Measurements from ENCODE around the gene APOL4.

APOL4 gene

DNA sequence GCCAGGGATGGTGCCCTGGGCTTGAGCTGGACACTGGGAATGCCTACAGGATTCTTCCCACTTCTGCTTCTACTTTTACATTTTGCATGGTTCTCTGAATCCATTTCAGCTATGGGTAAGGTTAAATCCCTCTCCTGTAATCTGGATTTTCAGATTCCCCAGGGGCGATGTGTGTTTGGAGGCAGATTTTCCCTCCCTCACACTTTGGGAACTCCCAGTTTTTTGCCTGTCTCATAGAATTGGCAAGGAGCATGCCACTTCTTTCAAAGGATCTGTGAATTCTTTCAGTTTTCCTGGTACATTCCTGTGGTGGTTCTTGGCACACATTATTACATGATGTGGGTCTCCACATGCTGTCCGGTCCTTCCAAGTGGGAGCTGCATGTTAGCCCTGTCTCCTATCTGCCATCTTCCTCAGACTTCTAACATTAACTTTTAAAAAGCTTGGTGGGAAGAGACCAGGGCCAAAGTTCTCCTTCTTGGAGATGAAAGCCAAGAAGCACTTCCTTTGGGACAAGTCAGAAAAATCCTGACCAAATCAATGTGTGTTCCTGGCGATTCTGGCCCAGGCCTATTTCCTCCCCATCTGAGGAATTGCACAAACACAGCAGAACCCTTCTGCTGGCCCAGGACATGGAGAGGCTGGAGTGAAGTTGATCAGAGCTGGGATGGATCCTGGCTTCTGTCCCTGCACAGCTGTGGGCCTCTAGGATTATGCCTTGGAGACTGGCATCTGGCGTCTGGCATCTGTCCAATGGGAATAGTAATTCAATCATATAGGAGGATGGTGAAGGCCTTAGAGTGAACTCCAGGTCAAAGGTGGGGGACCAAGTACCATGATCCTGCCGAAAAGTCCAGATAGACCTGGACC lies 43.1 kb upstream of the APOL4 start:
- H3K4me3 ChIP-seq (ENCODE audit: low read depth, low read length): no peak overlapping the region
- DNase-seq (ENCODE audit: low read depth): peak; percentile 44
- TF ChIP-seq, protein P1, sequence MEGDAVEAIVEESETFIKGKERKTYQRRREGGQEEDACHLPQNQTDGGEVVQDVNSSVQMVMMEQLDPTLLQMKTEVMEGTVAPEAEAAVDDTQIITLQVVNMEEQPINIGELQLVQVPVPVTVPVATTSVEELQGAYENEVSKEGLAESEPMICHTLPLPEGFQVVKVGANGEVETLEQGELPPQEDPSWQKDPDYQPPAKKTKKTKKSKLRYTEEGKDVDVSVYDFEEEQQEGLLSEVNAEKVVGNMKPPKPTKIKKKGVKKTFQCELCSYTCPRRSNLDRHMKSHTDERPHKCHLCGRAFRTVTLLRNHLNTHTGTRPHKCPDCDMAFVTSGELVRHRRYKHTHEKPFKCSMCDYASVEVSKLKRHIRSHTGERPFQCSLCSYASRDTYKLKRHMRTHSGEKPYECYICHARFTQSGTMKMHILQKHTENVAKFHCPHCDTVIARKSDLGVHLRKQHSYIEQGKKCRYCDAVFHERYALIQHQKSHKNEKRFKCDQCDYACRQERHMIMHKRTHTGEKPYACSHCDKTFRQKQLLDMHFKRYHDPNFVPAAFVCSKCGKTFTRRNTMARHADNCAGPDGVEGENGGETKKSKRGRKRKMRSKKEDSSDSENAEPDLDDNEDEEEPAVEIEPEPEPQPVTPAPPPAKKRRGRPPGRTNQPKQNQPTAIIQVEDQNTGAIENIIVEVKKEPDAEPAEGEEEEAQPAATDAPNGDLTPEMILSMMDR (conservative IDR thresholded peaks at IDR 0.05; ENCODE audit: low read depth, low read length): no peak

DNA sequence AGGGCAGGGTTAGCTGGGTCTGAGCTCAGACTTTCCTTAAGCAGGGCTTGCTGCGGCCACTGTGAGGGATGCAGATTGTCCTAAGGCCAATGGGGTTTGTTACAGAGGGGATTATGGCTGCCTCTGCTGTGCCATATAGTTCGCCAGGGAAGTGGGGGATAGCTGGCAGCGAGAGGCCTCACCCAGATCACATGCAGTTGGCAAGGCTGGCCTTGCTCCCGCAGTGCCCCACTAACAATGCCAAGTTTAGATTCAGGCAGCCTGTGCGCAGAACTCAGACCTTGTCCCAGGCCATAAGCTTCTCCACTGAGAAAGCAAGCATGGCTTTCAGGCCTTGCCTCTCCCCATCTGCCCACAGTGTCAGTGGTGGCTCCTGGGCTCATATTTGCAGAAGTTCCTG lies 42.4 kb upstream of the APOL4 start:
- DNase-seq (ENCODE audit: low read depth): no peak
- TF ChIP-seq, protein P1 (conservative IDR thresholded peaks at IDR 0.05; ENCODE audit: low read depth, low read length): no peak
- no peak overlapping the region for H3K4me3 ChIP-seq (ENCODE audit: low read depth, low read length)

DNA sequence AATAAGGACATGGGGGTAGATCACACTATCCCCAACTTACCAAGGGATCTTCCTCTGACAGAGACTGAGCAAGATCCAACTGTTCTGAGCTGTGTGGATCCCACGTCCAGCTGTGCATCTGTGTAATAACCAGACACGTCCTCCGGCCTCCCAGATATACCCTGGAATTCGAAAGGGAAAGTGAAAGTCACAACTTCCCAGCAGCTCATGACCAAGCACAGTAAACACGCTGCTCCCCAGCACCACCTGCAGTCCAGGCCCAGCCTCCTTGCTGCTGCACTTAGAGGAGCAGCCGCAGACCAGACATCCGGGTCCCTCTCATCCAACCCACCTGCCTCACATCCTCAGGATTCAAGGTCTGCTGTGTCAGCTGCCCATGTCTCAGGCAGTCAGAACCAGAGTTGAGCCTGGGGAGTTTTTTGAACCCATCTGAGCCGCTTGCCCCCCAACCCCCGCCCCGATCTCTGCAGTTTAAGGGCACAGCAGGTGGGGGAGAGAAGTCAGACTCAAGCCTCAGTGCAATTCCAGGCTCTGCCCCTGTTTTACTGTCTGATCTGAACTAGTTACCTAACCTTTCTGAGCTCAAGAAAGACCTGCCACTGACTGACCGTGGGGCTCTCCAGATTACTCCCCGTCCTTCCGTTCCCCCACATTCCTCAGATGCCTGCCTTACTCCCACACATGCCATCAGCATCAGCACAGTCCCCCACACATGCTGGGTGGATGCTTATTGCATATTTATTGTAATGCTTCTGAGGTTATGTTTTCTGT lies 38.0 kb upstream of the APOL4 start, which contains the start of gene APOL2:
Gene APOL2, minus strand, starts transcription at position 127 of the 771 bp plus-strand sequence. CDS start 6,365 bp downstream, outside the sequence.
- TF ChIP-seq, protein P1 (conservative IDR thresholded peaks at IDR 0.05; ENCODE audit: low read depth, low read length): peak; percentile 80
- peak; percentile 98 for DNase-seq (ENCODE audit: low read depth)
- peak within 1 kb of the TSS; percentile 67 for H3K4me3 ChIP-seq (ENCODE audit: low read depth, low read length)

DNA sequence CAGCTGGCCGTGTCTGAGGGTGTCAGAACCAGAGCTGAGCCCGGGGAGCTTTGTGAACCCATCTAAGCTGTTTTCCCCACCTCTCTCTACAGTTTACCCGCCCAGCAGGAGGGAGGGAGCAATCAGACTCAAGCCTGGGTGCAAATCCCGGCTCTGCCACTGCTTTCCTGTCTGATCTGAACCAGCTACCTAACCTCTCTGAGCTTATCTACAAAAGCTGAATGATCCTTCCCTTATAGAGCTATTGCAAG lies 37.5 kb upstream of the APOL4 start:
- TF ChIP-seq, protein P1 (conservative IDR thresholded peaks at IDR 0.05; ENCODE audit: low read depth, low read length): no peak
- DNase-seq (ENCODE audit: low read depth): no peak
- H3K4me3 ChIP-seq (ENCODE audit: low read depth, low read length): peak overlapping the region; percentile 67

DNA sequence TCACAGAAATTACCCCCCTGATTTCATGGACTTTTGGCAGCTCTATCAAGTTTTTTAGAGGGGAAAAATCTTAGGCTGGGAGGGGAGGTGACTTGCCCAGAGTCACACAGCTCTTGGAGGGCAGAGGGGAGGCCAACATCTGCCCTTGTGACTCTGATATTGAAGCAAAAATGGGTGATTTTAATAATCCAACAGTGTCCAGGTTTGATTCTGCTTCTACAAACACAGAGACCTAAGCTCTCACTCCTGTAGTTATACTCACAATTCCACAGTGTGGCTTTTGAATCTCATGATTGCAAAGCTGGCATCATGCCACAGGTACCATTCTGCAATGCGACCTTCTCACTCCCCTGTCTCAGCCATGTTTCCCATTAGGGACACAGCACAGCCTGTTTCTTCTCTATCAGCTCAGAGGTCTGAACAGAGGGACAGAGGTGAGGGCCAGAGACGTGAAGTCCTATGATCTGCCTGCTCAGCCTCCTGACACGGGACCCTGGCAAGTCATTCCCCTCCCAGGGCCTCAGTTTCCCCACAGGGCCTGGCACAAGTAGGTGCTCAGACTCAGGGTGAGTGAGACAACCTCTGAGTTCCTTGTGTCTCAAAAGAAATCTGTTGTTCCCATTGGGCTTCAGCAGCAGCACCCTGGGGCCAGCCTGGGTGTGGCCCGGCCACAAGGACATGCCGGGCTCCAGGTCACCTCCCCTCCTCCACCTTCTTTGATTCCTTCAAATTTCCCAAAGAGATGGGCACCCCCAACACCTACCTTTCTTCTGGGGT lies 37.0 kb upstream of the APOL4 start:
- DNase-seq (ENCODE audit: low read depth): peak; percentile 48
- H3K4me3 ChIP-seq (ENCODE audit: low read depth, low read length): peak overlapping the region; percentile 67
- TF ChIP-seq, protein P1 (conservative IDR thresholded peaks at IDR 0.05; ENCODE audit: low read depth, low read length): no peak

DNA sequence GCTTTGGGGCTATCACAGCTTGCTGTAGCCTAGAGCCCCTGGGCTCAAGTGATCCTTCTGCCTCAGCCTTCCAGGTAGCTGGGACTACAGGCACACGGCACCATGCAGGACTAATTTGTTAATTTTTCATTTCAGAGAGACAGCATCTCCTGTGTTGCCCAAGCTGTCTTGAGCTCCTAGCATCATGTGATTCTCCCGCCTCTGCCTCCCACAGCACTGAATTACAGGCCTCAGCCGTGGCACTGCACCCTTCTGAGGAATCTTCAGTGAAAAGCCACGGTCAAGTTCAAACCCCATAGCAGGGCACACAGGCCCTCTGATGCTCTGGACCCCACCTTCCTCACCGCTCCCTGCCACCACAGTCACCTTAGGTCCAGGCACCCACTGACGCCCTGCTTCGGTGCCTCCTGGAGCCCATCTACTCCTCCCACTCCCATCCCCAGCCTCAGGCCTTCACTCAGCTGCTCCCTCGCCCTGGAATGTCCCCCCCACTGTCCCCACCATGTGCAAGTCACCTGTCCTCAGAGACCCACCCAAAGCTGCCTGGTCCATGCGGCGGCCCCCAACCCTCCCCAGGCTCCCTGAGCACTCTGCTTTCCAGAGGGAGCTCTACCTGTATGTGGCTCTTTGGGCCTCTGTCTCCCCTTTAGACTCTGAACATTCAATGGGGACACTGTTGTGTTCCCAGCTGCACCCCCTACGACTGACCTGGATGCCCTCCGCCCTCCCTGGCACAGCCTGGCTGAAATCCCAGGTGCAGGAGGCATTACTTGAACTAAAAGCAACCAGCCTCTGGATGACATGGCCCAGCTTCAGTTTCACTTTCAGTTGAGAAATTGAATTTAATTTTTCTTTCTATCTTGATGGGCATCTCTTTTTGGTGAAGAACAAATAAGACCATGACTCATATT lies 36.1 kb upstream of the APOL4 start:
- peak overlapping the region; percentile 67 for H3K4me3 ChIP-seq (ENCODE audit: low read depth, low read length)
- peak; percentile 53 for DNase-seq (ENCODE audit: low read depth)
- TF ChIP-seq, protein P1 (conservative IDR thresholded peaks at IDR 0.05; ENCODE audit: low read depth, low read length): no peak
